GM12891 (cell line): ENCODE measurements around the gene SLC26A9.
"Not testable (repeated sequence)": the region's sequence is repeated elsewhere in the genome, so short reads cannot be mapped to it uniquely, and the experiment has no call there.

ENCODE experiments used
- PAX5 ChIP-seq: IDR thresholded peaks from 2 replicates; pipeline ENCODE4 v1.6.1; 2011; ENCODE audit warnings: low read length, moderate library complexity, mild to moderate bottlenecking; ENCODE audit not compliant: insufficient read depth, severe bottlenecking
- POLR2A ChIP-seq: IDR thresholded peaks from 2 replicates; pipeline ENCODE4 v1.6.1; 2011; ENCODE audit warnings: low read depth, low read length, control low read depth
- POLR2AphosphoS5 ChIP-seq: IDR thresholded peaks from 2 replicates; pipeline ENCODE4 v1.6.1; 2011; ENCODE audit warnings: low read depth, low read length, control low read depth
- POU2F2 ChIP-seq: IDR thresholded peaks from 2 replicates; pipeline ENCODE4 v1.6.1; 2011; ENCODE audit warnings: low read depth, mild to moderate bottlenecking, control low read depth, low read length, moderate library complexity
- SPI1 ChIP-seq: IDR thresholded peaks from 2 replicates; pipeline ENCODE4 v1.6.1; 2011; ENCODE audit warnings: low read depth, low read length, control low read depth
- TAF1 ChIP-seq: IDR thresholded peaks from 2 replicates; pipeline ENCODE4 v1.6.1; 2011; ENCODE audit warnings: low read depth, low read length, control low read depth

GRCh38 chr1:205891481-205891880 lies 51.8 kb downstream of the SLC26A9 start:
- TF ChIP-seq POLR2A, POLR2AphosphoS5, PAX5, TAF1, SPI1, POU2F2: not testable (repeated sequence)
